ENCODE results near the gene KCNMA1.
"Not testable (repeated sequence)": the region's sequence is repeated elsewhere in the genome, so short reads cannot be mapped to it uniquely, and the experiment has no call there.

KCNMA1 gene

GRCh38 chr10:77419056-77419455 lies 218.6 kb downstream of the KCNMA1 start:
- Histone ChIP-seq H3K4me1 (ENCODE audit: control insufficient read depth, insufficient read depth, low read length, poor library complexity, severe bottlenecking) (no peaks in the 10 kb centered on the region), H3K9me3 (ENCODE audit: control insufficient read depth, low read length) (no peaks in the 10 kb centered on the region), H3K4me3 (ENCODE audit: insufficient read depth, low read depth, low read length, poor library complexity, severe bottlenecking) (no peak overlapping the region), H3K27ac (ENCODE audit: insufficient read depth, low read length, poor library complexity, severe bottlenecking) (no peak overlapping the region), H3K27me3 (replicated peaks; ENCODE audit: control insufficient read depth, insufficient read depth, low read length, poor library complexity, severe bottlenecking) (no peaks in the 10 kb centered on the region), H3K36me3 (ENCODE audit: control insufficient read depth, insufficient read depth, low read length) (no peaks in the 10 kb centered on the region)
- DNase-seq = no peak

GRCh38 chr10:77417806-77418640 lies 219.6 kb downstream of the KCNMA1 start:
- no peak for DNase-seq
- no peaks in the 10 kb centered on the region for H3K27me3 ChIP-seq (replicated peaks; ENCODE audit: control insufficient read depth, insufficient read depth, low read length, poor library complexity, severe bottlenecking)
- no peak overlapping the region for H3K4me3 ChIP-seq (ENCODE audit: insufficient read depth, low read depth, low read length, poor library complexity, severe bottlenecking)
- no peaks in the 10 kb centered on the region for H3K9me3 ChIP-seq (ENCODE audit: control insufficient read depth, low read length)
- H3K4me1 ChIP-seq (ENCODE audit: control insufficient read depth, insufficient read depth, low read length, poor library complexity, severe bottlenecking) = no peaks in the 10 kb centered on the region
- no peaks in the 10 kb centered on the region for H3K36me3 ChIP-seq (ENCODE audit: control insufficient read depth, insufficient read depth, low read length)
- H3K27ac ChIP-seq (ENCODE audit: insufficient read depth, low read length, poor library complexity, severe bottlenecking) = no peak overlapping the region

- Histone ChIP-seq H3K4me1 (ENCODE audit: control insufficient read depth, insufficient read depth, low read length, poor library complexity, severe bottlenecking) (no peaks in the 10 kb centered on the region), H3K27ac (ENCODE audit: insufficient read depth, low read length, poor library complexity, severe bottlenecking) (no peak overlapping the region), H3K4me3 (ENCODE audit: insufficient read depth, low read depth, low read length, poor library complexity, severe bottlenecking) (no peak overlapping the region), H3K36me3 (ENCODE audit: control insufficient read depth, insufficient read depth, low read length) (no peaks in the 10 kb centered on the region), H3K9me3 (ENCODE audit: control insufficient read depth, low read length) (no peaks in the 10 kb centered on the region), H3K27me3 (replicated peaks; ENCODE audit: control insufficient read depth, insufficient read depth, low read length, poor library complexity, severe bottlenecking) (no peaks in the 10 kb centered on the region)
- DNase-seq = no peak
These were observed 220.2 kb downstream of the KCNMA1 start for GRCh38 chr10:77417359-77417758.

GRCh38 chr10:77416311-77417135 lies 221.1 kb downstream of the KCNMA1 start:
- Histone ChIP-seq H3K9me3 (ENCODE audit: control insufficient read depth, low read length) (no peaks in the 10 kb centered on the region), H3K27ac (ENCODE audit: insufficient read depth, low read length, poor library complexity, severe bottlenecking) (no peak overlapping the region), H3K4me3 (ENCODE audit: insufficient read depth, low read depth, low read length, poor library complexity, severe bottlenecking) (no peak overlapping the region), H3K27me3 (replicated peaks; ENCODE audit: control insufficient read depth, insufficient read depth, low read length, poor library complexity, severe bottlenecking) (no peaks in the 10 kb centered on the region), H3K4me1 (ENCODE audit: control insufficient read depth, insufficient read depth, low read length, poor library complexity, severe bottlenecking) (no peaks in the 10 kb centered on the region), H3K36me3 (ENCODE audit: control insufficient read depth, insufficient read depth, low read length) (no peaks in the 10 kb centered on the region)
- DNase-seq = no peak

GRCh38 chr10:77415313-77415960 lies 222.2 kb downstream of the KCNMA1 start:
- Histone ChIP-seq H3K4me1 (ENCODE audit: control insufficient read depth, insufficient read depth, low read length, poor library complexity, severe bottlenecking) (no peaks in the 10 kb centered on the region), H3K4me3 (ENCODE audit: insufficient read depth, low read depth, low read length, poor library complexity, severe bottlenecking) (no peak overlapping the region), H3K36me3 (ENCODE audit: control insufficient read depth, insufficient read depth, low read length) (no peaks in the 10 kb centered on the region), H3K27ac (ENCODE audit: insufficient read depth, low read length, poor library complexity, severe bottlenecking) (no peak overlapping the region), H3K9me3 (ENCODE audit: control insufficient read depth, low read length) (no peaks in the 10 kb centered on the region), H3K27me3 (replicated peaks; ENCODE audit: control insufficient read depth, insufficient read depth, low read length, poor library complexity, severe bottlenecking) (no peaks in the 10 kb centered on the region)
- DNase-seq = no peak

GRCh38 chr10:77413231-77413630 lies 224.4 kb downstream of the KCNMA1 start:
- Histone ChIP-seq H3K27me3 (replicated peaks; ENCODE audit: control insufficient read depth, insufficient read depth, low read length, poor library complexity, severe bottlenecking) (no peaks in the 10 kb centered on the region), H3K4me1 (ENCODE audit: control insufficient read depth, insufficient read depth, low read length, poor library complexity, severe bottlenecking) (no peaks in the 10 kb centered on the region), H3K9me3 (ENCODE audit: control insufficient read depth, low read length) (no peaks in the 10 kb centered on the region), H3K4me3 (ENCODE audit: insufficient read depth, low read depth, low read length, poor library complexity, severe bottlenecking) (no peak overlapping the region), H3K36me3 (ENCODE audit: control insufficient read depth, insufficient read depth, low read length) (no peaks in the 10 kb centered on the region), H3K27ac (ENCODE audit: insufficient read depth, low read length, poor library complexity, severe bottlenecking) (no peak overlapping the region)
- DNase-seq = no peak

- H3K36me3 ChIP-seq (ENCODE audit: control insufficient read depth, insufficient read depth, low read length); H3K9me3 ChIP-seq (ENCODE audit: control insufficient read depth, low read length); H3K27ac ChIP-seq (ENCODE audit: insufficient read depth, low read length, poor library complexity, severe bottlenecking); H3K27me3 ChIP-seq (replicated peaks; ENCODE audit: control insufficient read depth, insufficient read depth, low read length, poor library complexity, severe bottlenecking); DNase-seq; H3K4me3 ChIP-seq (ENCODE audit: insufficient read depth, low read depth, low read length, poor library complexity, severe bottlenecking); H3K4me1 ChIP-seq (ENCODE audit: control insufficient read depth, insufficient read depth, low read length, poor library complexity, severe bottlenecking): not testable (repeated sequence)
These were observed 225.0 kb downstream of the KCNMA1 start for GRCh38 chr10:77412573-77413133.

GRCh38 chr10:77411805-77412204 lies 225.8 kb downstream of the KCNMA1 start:
- H3K4me3 ChIP-seq (ENCODE audit: insufficient read depth, low read depth, low read length, poor library complexity, severe bottlenecking) = no peak overlapping the region
- no peak for DNase-seq
- no peaks in the 10 kb centered on the region for H3K27me3 ChIP-seq (replicated peaks; ENCODE audit: control insufficient read depth, insufficient read depth, low read length, poor library complexity, severe bottlenecking)
- H3K4me1 ChIP-seq (ENCODE audit: control insufficient read depth, insufficient read depth, low read length, poor library complexity, severe bottlenecking) = no peaks in the 10 kb centered on the region
- no peaks in the 10 kb centered on the region for H3K36me3 ChIP-seq (ENCODE audit: control insufficient read depth, insufficient read depth, low read length)
- H3K27ac ChIP-seq (ENCODE audit: insufficient read depth, low read length, poor library complexity, severe bottlenecking) = no peak overlapping the region
- H3K9me3 ChIP-seq (ENCODE audit: control insufficient read depth, low read length) = no peaks in the 10 kb centered on the region

GRCh38 chr10:77410523-77410922 lies 227.1 kb downstream of the KCNMA1 start:
- no peaks in the 10 kb centered on the region for H3K4me1 ChIP-seq (ENCODE audit: control insufficient read depth, insufficient read depth, low read length, poor library complexity, severe bottlenecking)
- H3K27me3 ChIP-seq (replicated peaks; ENCODE audit: control insufficient read depth, insufficient read depth, low read length, poor library complexity, severe bottlenecking) = no peaks in the 10 kb centered on the region
- H3K4me3 ChIP-seq (ENCODE audit: insufficient read depth, low read depth, low read length, poor library complexity, severe bottlenecking) = no peak overlapping the region
- no peaks in the 10 kb centered on the region for H3K36me3 ChIP-seq (ENCODE audit: control insufficient read depth, insufficient read depth, low read length)
- H3K27ac ChIP-seq (ENCODE audit: insufficient read depth, low read length, poor library complexity, severe bottlenecking) = no peak overlapping the region
- DNase-seq = no peak
- H3K9me3 ChIP-seq (ENCODE audit: control insufficient read depth, low read length) = no peaks in the 10 kb centered on the region

Measured in effector memory CD4-positive, alpha-beta T cell (primary cell).